GM21737 (cell line): ENCODE measurements around the gene GATA5.

Experiments
- ATAC-seq: cut with Tn5 transposase; IDR thresholded peaks from one replicate; pipeline ENCODE4 v1.9.1; 2021; ENCODE audit warnings: mild to moderate bottlenecking, moderate library complexity; ENCODE audit not compliant: unreplicated experiment

Gene GATA5, protein sequence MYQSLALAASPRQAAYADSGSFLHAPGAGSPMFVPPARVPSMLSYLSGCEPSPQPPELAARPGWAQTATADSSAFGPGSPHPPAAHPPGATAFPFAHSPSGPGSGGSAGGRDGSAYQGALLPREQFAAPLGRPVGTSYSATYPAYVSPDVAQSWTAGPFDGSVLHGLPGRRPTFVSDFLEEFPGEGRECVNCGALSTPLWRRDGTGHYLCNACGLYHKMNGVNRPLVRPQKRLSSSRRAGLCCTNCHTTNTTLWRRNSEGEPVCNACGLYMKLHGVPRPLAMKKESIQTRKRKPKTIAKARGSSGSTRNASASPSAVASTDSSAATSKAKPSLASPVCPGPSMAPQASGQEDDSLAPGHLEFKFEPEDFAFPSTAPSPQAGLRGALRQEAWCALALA

DNA sequence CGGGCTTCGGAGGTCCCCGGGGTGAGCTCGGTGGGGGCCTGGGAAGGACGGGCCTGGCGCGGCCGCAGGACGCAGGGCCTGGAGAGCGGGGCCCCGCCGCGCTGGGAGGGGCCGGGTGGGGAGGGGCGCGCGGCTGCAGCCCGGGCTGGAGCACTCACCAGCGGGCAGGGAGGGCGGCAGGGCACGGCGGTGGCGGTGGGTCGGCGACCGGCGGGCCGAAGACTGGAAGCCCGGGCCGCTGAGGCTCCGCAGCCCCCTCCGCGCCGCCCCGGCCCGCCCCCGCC lies at the start of gene GATA5:
TSS of gene GATA5 (minus strand) at position 224 of the 284 bp plus-strand sequence. CDS start 474 bp downstream, outside the sequence.
- ATAC-seq = no peak

DNA sequence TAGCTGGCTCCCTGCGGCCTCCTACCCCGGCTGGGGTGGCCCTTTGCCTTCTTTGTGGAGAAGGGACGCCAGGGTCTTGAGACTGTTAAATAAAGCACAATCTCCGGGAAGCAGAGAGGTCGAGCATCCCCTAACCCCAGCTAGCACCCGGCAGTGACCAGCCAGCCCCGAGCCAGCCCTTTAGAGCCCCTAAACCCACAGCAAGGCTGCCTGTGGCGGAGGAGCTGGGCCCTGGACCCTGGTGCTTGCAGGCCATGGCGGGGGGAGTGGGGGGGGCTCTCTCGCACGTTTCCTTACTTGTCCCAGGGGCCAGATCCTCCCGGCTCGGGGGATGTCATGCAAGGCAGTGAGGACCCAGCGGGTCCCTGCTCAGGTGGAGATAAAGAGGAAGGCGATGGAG lies 49.2 kb upstream of the GATA5 start:
- ATAC-seq = no peak

DNA sequence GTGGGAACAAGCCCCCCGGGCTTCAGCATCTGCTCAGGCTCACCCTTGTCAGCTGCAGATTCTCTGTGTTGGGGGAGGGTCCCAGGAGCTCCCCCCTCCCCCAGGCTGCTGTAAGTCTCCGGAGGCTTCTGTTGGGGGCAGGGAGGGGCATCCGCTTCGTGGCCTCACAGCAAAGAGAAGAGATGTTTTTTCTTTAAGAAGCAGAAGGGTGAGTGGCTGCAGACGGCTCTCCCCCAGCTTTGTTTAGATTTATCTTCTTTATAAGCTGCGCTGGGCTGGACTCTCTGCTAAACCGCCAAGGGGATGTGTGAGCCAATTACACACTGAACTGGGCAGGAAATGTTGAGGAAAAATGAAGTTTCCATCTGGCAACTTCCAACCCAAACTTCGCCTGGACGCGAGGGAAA lies 48.7 kb upstream of the GATA5 start:
- ATAC-seq = no peak

DNA sequence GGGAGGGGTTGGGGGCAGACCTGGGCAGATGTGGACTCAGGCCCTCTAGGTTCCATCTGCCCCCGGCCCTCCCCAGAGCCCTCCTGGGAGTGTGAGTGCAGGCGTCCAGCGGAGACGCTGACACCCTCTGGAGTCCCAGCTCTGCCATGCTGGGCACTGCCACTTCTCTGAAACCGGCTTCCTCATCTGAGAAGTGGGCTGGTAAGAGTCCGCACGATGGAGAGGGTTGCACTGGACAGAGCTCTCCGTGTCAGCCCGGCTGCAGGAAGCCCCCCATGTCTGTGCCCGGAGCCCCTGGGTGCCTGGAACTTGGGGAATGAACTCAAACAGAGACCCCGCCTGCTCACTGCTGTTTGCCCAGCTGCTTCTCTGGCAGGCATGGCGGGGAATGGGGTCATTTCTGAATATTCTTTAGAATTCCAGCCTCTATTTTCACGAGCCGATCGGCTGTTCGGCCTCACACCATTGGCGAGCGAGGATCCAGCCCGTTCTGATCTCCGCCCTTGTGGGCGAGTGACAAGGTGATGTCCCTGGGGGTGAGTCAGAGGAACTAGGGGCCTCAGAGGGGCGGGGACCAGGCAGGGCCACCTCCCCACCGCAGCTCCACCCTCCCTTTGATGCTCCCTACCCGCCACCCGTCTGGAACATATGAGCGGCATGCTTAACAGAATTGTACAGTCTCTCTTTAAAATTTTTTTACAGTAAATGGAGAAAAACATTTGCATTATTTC lies 47.8 kb upstream of the GATA5 start:
- no peak for ATAC-seq

DNA sequence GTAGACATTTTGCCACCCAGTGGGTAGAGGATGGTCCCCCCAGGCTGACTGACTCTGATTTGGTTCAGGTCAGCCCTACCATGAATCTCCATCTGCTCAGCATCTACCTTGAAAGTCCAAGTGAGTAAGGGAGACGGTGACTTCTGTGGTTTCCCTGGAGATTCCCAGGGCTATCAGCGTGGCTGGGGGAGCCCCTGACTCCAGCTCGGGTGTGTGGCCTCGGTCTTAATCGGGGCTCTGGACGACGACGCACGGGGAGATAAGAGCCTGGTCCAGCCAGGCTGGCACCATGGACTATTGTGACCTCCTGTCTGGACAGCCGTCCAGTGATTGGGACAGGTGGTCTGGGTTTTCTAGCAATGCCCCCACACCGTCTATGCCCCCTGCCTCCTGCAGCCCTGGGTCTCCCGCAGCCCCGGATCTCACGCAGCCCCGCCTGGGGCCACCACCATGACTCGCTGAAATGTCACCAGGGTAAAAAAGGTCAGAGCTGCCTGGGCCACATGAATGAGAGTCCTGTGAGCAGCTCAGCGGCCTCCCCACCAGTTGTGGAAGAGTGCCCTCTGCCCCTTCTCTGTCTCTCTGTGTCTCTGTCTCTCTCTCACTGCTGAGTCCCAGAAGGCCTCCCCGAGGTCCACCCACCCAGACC lies 47.1 kb upstream of the GATA5 start:
- no peak for ATAC-seq

DNA sequence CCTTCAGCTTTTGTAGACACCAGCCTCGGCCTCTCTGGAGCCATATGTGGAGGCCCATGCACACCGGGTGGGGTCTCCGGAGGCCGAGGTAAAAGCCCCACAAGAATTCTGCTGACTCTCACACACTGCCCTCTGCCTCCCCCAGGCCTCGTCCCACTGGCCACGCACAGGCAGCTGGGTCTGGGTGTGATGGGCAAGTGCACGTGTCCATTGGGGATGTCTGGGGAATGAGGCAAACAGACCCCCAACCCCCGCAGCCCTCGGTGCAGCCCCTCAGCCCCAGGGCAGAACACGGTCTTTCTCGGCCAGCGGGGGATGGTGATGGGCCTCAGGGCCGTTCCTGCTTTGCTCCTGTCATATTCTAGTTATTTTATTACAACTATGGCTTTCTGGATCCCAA lies 44.0 kb upstream of the GATA5 start:
- ATAC-seq = no peak

DNA sequence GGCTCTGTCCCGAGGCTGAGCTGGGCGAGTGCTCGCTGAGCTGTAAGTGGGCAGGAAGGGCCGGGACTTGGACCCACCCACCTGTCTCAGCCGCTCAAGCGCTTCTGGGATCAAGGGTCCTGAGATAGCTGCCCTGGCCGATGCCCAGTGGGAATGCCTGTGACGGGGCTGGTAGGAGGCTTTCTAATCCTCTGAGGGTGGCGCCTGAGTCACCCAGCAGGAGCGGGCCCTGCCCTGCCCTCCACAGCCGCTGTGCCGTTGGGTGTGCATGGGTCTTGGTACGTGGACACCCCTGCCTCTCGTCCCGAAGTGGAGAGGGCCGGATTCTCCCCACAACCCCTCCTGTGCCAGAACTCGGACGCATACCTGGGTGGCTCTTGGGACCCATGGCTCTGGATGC lies 43.1 kb upstream of the GATA5 start:
- no peak for ATAC-seq

DNA sequence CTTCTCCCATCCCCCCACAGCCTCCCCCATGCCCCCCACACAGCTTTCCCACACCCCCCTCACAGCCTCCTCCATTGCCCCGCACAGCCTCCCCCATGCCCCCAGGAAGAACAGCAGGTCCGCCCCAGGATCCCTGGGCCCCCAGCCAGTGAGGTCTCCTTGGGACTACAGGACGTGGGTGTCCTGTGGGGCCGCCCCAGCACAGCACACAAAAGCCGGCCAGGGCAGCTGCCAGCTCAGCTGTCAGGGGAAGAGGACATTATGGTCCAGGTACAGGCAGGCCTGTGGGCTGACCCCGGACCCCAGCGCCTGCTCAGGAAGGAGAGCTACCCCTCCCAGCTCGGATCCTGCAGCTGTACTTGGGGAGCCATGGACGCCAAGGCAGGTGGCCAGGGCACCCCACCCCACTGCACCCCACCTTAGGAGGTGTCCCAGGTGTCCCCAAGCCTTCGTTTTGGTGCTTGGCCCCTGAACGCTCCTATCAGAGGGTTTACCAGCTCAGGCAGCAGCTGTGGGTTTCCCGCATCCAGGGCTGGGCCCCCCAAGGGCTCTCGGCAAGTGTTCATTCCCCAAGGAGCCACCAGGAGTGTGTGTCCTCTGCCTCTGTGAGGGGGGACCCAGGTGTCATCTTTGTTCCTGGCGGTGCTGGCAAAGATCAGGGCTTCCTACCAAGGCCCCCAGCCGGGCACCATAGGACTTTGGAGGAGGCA lies 42.3 kb upstream of the GATA5 start:
- no peak for ATAC-seq

DNA sequence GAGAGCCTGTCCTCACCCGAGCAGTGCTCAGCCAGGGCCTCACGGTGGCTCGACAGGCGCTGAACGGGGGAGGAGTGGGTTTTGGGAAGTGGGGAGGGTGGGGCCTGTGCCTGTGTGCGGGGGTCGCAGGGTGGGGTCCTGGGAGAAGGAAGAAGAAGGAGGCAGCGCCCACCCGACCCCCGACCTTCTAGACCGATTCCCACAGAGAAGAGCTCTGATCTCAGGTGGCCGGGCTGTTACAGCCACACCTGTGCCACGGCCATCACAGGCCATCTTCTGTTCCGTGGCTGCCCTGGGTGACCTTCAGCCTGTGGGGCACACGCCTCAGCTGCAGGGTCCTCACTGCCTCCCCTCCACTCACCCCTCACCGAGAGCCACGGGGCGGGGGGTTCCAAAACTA lies 41.4 kb upstream of the GATA5 start:
- no peak for ATAC-seq

DNA sequence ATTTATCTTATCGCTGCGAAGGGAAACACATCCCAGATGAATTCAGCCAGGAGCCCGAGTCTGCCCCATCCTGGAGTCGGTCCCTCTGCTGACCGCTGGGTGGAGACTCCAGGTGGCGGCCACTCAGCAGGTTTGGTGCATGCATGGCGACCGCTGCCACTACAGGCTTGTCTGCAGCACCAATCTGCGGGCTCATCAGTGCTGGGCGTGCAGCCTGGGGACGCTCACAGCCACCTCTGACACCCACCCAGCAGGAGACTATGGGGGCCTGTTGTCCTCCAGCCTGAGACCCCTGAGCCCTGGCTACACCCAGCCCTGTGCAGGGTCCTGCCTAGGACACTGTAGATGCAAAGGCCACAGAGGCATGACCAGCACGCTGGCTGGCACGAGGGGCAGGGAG lies 40.5 kb upstream of the GATA5 start:
- no peak for ATAC-seq

DNA sequence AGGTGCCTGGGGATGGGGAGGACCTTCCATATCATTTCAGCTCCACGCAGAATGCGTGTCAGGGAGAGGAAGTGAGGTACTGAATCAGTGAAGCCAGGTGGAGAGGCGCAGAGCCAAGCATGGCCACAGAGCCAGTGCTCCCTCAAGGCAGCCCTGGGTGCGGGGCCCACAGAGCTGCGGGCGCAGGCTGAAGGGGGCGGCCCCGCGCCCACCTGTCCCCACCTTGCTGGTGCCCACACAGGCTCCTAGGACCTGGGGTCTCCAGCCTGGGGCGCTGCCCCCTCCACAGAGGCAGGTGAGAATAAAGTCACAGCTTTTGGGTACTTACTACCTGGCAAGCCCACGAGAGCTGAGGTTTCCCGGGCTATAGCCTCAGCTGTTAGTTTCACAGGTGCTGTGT lies 40.0 kb upstream of the GATA5 start:
- ATAC-seq = no peak

DNA sequence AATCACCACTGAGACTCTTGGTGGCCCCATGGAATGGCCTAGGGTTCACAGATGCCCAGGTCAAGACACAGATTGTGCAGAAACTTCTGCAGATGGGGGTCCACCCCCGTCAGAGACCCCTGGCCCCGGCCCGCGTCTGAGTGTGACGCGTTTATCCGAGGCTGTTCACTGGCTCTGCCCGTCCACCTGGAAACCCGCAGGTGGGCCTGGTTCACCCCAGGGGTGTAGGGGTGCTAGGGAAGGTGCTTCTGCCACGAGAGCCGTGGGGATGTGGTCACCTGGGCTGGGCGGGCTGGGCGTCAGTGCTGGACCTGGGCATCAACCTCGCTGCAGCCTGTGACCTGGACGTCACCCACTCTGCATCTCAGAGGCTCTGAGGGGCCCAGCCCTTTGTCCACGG lies 39.5 kb upstream of the GATA5 start:
- no peak for ATAC-seq

DNA sequence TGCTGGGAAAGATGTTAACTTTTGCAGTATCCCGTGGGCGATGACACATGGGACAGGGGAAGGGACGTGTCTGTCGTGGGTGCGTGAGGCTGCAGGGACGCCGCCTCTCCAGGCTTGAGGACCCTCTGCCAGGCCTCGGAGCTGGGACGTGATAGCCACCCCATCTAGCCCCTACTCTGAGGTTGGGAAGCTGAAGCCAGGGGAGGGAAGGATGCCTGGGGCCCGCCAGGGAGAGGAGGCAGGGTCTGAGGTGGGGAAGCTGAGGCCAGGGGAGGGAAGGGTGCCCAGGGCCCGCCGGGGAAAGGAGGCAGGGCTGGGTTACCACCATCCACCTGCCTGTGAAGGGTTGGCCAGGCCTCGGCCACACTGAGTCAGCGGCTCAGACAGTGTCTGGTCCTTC lies 38.2 kb upstream of the GATA5 start:
- ATAC-seq = no peak

DNA sequence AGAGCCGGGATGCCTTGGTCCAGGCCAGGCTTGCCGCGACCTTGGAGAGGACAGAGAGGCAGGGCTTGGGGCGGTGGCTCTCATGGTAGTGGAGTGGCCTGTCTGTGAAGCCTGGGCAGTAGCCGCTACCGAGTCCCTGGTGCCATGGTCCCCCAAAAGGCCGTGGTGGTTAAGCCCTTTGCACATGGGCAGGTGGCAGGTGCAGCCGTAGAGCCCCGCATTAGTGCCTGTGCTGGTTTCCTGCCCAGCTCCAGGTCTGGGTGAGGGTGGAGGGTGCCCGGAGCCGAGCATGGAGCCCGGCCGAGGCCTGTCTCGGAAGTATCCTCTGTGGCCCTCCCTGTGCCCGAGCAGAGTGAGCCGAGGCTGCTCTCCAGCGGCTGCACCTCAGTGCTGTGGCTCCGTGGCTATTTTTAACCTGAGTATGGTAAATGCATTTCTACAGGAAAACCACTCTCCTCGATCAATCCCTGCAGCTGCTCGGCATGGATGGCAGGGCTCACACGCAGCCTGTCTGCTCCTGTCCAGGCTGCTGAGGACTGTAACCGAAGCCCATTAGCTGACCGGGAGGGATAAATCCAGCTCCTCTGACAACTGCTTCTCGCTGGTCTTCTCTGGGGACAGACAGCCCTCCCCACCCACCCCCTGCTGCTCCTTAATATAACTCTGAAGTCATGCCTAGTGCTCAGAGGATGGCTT lies 36.3 kb upstream of the GATA5 start:
- ATAC-seq = no peak

DNA sequence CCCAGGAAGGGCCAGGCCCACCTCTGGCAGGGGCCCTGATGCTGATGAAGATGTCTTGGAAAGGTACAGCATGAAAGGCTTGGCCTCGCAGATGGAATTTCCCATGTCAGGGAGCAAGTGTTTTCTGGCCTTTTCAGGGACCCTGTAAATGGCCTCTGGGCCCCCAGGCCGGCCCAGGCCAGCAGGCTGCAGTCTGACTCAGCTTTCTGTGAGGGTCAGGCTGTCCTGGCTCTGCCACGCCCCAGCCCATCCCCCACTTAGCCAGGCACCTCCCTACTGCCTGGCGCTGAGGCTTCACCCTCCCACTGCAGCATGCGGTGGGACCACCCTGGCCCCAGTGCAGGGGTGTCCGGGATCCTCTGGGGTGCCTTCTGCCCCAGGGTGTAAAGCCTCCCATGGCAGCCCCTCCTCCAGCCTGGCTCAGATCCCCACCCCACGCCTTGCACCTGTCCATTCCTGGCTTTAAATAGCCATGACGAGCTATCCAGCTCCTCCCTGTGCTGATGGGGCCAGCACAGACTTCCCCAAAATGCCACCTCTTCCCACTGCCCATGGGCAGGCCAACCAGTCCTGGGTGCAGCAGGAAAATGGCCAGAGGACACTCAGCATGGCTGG lies 35.6 kb upstream of the GATA5 start:
- ATAC-seq = no peak

DNA sequence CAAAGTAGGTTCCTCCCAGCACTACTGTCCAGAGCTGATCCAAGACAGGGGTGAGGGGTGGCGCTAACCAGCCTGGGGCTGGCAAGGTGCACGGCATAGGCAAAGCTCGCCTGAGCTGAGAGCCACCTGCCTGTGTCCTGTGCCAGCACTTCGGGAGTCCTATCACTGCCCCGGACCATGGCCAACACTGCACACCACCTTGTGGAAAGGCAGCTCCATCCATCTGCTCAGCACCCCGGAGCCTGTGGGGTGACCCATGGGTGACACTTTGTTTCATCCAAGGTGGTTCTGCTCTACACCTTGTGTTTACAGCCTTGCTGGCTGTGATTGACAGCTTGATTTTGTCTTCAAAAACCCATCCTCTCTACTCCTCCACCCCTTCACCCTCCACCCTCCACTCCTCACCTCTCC lies 32.9 kb upstream of the GATA5 start:
- ATAC-seq = no peak

DNA sequence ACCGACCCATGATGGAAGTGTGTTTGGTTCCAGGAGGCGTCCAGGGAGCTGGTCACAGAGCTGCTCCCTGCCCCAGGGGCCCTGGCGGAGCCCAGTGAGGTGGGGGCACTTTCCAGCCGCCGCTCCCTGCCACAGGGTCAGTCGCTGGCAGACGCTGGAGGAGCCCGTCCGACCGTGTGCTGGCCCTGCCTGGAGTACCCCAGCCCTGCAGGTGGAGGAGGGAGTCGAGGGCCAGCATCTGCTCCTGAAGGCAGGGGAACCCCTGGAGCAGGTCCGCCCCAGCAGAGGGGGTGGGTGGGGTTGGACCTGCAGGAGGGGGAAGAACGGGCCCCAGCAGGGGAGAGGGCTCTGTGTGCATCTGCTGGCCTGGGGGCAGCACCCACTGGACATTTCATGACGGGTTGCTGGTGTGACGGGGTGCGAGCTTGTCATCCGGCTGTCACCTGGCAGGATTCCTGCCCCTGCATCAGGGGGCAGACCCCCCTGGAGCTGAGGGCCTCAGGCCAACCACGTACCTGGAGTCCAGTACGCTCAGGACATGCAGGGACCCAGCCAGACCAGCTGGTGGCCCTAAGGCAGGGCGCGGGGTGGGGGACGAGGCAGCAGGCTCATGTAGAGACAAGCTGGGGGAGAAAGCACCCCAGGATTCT lies 32.3 kb upstream of the GATA5 start:
- no peak for ATAC-seq

DNA sequence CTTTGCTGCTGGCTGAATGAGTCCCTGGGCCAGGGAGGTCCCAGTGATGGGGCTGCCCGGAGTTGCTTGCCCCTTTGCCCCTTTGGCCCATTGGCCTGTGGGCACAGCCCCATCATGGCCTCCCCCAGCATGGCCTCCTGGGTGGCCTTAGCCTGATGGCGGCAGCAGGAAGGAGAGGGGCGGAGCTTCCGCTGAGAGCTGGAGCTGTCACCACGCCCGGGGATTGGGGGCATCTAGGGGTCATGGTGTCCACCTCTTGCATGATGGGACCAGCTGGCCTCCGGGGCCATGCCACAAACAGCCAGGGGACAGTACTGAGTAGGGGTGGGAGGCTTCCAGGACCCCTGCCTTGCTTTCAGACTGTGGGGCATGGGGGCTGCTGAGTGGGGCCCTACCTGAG lies 31.5 kb upstream of the GATA5 start:
- ATAC-seq = no peak

DNA sequence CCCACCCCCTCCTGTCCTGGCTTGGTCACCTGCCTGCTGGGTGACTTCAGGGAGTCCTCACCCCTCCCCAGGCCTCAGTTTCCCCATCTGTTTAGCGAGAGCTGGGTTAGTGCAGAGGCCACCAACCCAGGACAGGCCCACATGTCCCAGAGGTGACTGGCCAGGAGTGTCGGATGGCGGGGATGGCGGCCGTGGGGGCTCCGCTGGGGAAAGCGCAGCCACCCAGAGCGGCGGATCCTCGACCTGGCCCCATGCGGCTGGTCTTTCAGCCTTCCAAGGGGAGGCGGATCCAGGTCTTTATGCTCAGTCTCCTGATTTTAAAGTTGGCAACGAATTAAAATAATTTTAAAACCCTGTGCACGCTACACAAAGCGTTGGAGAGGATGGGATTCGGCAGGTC lies 31.0 kb upstream of the GATA5 start:
- no peak for ATAC-seq

DNA sequence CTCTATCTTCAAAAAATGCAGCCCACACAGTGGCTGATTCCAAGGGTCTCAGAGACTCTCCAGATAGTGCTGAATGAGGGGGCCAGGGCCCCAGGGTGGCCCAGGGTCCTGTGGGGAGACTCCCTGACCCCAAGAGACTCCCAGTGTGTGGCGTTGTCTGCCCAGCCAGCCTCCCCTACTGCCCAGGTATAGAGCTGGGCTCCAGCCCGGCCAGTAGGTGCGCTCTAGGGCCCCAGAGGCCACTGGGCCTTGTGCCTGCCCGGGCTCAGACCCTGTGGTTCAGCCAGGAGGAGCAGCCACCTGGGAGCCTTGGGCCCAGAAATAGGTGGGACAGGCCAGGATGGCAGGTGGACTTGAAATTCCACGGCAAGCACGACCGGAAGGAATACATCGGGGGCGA lies 30.3 kb upstream of the GATA5 start:
- ATAC-seq = no peak
